Lower leg skin (tissue), 3 donors: Measurements from ENCODE around the gene LMF1.

ENCODE experiments used
- POLR2A ChIP-seq, 2 donors: fragments of 450-650 bp; IDR thresholded peaks; one replicate each; pipeline ENCODE4 v1.6.1; 2016 to 2017; ENCODE audit warnings: antibody characterized with exemption in 2 of 2, mild to moderate bottlenecking in 1 of 2, moderate library complexity in 1 of 2
- TF ChIP-seq, protein P1 (sequence below), 3 donors: fragments of 450-650 bp; IDR thresholded peaks; one replicate each; pipeline ENCODE4 v1.5.1; 2016; ENCODE audit warnings: antibody characterized with exemption in 3 of 3, mild to moderate bottlenecking in 3 of 3, moderate library complexity in 2 of 3

- TF ChIP-seq, protein P1, sequence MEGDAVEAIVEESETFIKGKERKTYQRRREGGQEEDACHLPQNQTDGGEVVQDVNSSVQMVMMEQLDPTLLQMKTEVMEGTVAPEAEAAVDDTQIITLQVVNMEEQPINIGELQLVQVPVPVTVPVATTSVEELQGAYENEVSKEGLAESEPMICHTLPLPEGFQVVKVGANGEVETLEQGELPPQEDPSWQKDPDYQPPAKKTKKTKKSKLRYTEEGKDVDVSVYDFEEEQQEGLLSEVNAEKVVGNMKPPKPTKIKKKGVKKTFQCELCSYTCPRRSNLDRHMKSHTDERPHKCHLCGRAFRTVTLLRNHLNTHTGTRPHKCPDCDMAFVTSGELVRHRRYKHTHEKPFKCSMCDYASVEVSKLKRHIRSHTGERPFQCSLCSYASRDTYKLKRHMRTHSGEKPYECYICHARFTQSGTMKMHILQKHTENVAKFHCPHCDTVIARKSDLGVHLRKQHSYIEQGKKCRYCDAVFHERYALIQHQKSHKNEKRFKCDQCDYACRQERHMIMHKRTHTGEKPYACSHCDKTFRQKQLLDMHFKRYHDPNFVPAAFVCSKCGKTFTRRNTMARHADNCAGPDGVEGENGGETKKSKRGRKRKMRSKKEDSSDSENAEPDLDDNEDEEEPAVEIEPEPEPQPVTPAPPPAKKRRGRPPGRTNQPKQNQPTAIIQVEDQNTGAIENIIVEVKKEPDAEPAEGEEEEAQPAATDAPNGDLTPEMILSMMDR (IDR thresholded peaks at IDR 0.05), result no peak
- no peak for TF ChIP-seq POLR2A (IDR thresholded peaks at IDR 0.05)
These were observed 20.6 kb upstream of the LMF1 start for GRCh38 chr16:991345-991744.
